Nephron (organoid): ENCODE data around the gene C8A.

Experiments used
- H3K27ac Mint-ChIP-seq, 3 experiments: 2 replicates each; pipeline ENCODE4 v1.8.0; 2020; ENCODE audit warnings: mixed read lengths in 3 of 3, mild to moderate bottlenecking in 2 of 3, moderate library complexity in 1 of 3
- H3K27me3 Mint-ChIP-seq: 2 replicates; pipeline ENCODE4 v1.8.0; 2021; ENCODE audit warnings: low read depth, mild to moderate bottlenecking, moderate library complexity, mixed read lengths
- H3K36me3 Mint-ChIP-seq: 2 replicates; pipeline ENCODE4 v1.8.0; 2020; ENCODE audit warnings: low read depth, mixed read lengths
- H3K4me1 Mint-ChIP-seq: 2 replicates; pipeline ENCODE4 v1.8.0; 2020; ENCODE audit warnings: mixed read lengths
- H3K4me3 Mint-ChIP-seq, 3 experiments: 2 replicates each; pipeline ENCODE4 v1.8.0; 2020; ENCODE audit warnings: mild to moderate bottlenecking in 3 of 3, mixed read lengths in 3 of 3, moderate library complexity in 2 of 3
- H3K9me3 Mint-ChIP-seq: 2 replicates; pipeline ENCODE4 v1.8.0; 2020; ENCODE audit warnings: mixed read lengths
- TF ChIP-seq, protein P1 (sequence below), 3 experiments: fragments of 200-600 bp; sonication (generic); IDR thresholded peaks; one replicate each; pipeline ENCODE4 v1.5.0; 2021; ENCODE audit warnings: antibody characterized with exemption in 3 of 3; ENCODE audit not compliant: unreplicated experiment in 3 of 3

Gene C8A

GRCh38 chr1:56934430-56935060 lies 79.9 kb downstream of the C8A start:
- TF ChIP-seq, protein P1, sequence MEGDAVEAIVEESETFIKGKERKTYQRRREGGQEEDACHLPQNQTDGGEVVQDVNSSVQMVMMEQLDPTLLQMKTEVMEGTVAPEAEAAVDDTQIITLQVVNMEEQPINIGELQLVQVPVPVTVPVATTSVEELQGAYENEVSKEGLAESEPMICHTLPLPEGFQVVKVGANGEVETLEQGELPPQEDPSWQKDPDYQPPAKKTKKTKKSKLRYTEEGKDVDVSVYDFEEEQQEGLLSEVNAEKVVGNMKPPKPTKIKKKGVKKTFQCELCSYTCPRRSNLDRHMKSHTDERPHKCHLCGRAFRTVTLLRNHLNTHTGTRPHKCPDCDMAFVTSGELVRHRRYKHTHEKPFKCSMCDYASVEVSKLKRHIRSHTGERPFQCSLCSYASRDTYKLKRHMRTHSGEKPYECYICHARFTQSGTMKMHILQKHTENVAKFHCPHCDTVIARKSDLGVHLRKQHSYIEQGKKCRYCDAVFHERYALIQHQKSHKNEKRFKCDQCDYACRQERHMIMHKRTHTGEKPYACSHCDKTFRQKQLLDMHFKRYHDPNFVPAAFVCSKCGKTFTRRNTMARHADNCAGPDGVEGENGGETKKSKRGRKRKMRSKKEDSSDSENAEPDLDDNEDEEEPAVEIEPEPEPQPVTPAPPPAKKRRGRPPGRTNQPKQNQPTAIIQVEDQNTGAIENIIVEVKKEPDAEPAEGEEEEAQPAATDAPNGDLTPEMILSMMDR (IDR thresholded peaks at IDR 0.05; ENCODE audit: unreplicated experiment in 3 of 3), result no peak
- Mint-ChIP-seq H3K27me3 (peaks cover 50% of the 10 kb centered on the region), H3K27ac (no peak overlapping the region), H3K36me3 (no peaks in the 10 kb centered on the region), H3K9me3 (peaks cover 3% of the 10 kb centered on the region), H3K4me3 (no peak overlapping the region), H3K4me1 (peaks cover 9% of the 10 kb centered on the region)

DNA sequence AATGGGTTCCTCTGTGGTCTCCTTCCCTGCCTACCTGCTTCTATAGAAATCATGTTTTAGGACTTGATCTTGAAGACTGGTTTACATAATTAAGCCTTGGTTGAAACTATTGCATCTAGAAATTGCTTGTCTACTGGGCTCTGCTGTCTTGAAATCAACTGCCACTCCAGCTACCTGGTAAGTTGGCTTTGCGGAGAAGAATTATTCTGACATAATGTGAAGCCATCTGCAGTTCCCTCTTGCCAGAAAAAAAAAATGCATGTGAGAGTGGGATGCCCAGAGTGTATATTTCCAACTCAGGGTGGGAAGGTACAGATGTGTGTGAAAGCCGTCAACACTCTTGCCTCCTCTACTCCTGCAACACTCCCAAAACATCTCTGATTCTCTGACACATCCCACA lies 84.0 kb downstream of the C8A start:
- Mint-ChIP-seq H3K36me3 (no peaks in the 10 kb centered on the region), H3K9me3 (no peaks in the 10 kb centered on the region), H3K4me1 (no peaks in the 10 kb centered on the region), H3K27ac (no peak overlapping the region), H3K4me3 (no peak overlapping the region), H3K27me3 (peaks cover 32% of the 10 kb centered on the region)
- TF ChIP-seq, protein P1 (IDR thresholded peaks at IDR 0.05; ENCODE audit: unreplicated experiment in 3 of 3), result no peak

DNA sequence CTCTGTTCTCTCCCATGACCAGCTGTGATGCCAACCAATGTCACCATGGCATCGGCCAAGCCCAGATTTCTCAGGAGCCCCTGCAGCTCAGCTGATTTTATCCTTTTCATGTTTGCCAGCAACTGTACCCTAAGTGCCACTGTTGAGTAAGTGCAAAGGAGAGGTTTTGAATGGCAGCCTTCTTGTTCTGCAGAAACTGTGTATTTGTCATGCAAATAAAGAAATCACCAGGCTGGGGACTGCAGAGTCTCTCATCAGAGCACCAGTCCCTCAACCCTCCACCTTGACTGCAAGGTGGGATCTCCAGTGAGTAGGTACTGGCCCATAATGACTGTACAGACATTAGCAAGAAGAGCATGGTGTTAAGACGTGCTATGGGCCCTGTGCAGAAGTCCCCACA lies 84.6 kb downstream of the C8A start:
- Mint-ChIP-seq H3K27me3 (peaks cover 27% of the 10 kb centered on the region), H3K4me3 (no peak overlapping the region), H3K27ac (no peak overlapping the region), H3K4me1 (peaks cover 1% of the 10 kb centered on the region), H3K36me3 (no peaks in the 10 kb centered on the region), H3K9me3 (no peaks in the 10 kb centered on the region)
- TF ChIP-seq, protein P1 (IDR thresholded peaks at IDR 0.05; ENCODE audit: unreplicated experiment in 3 of 3), result no peak

GRCh38 chr1:56940039-56940438 lies 85.4 kb downstream of the C8A start:
- no peak overlapping the region for H3K4me3 Mint-ChIP-seq
- no peak overlapping the region for H3K27ac Mint-ChIP-seq

GRCh38 chr1:56948403-56949023 lies 93.9 kb downstream of the C8A start:
- Mint-ChIP-seq H3K27me3 (peaks cover 14% of the 10 kb centered on the region), H3K9me3 (no peaks in the 10 kb centered on the region), H3K4me1 (peaks cover 5% of the 10 kb centered on the region), H3K4me3 (no peak overlapping the region), H3K36me3 (no peaks in the 10 kb centered on the region), H3K27ac (no peak overlapping the region)
- TF ChIP-seq, protein P1 (IDR thresholded peaks at IDR 0.05; ENCODE audit: unreplicated experiment in 3 of 3), result no peak

More at GRCh38 chr1:56940039-56940438, 85.4 kb downstream of the C8A start:
- TF ChIP-seq, protein P1 (IDR thresholded peaks at IDR 0.05; ENCODE audit: unreplicated experiment in 3 of 3), result no peak
- peaks cover 5% of the 10 kb centered on the region for H3K4me1 Mint-ChIP-seq
- no peaks in the 10 kb centered on the region for H3K36me3 Mint-ChIP-seq
- H3K27me3 Mint-ChIP-seq, result peaks cover 20% of the 10 kb centered on the region
- no peaks in the 10 kb centered on the region for H3K9me3 Mint-ChIP-seq

DNA sequence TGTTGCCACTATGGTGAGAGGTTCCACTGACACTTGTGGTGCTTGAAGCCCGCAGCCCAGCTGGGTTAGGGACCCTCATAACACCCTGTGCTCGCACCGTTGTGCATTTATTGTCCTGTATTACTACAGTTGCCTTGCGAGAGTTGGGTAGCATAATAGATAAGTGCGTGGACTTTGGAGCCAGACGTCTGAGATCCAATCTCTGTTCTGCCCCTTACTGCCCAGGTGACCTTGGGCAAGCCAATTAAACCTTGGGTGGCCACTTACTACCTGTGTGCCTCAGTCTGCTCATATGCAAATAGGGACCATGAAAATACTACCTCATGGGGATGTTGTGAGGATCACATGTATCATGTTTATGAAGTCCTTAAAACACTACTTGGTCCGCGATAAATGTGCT lies 97.9 kb downstream of the C8A start:
- Mint-ChIP-seq H3K27me3 (peaks cover 26% of the 10 kb centered on the region), H3K9me3 (no peaks in the 10 kb centered on the region), H3K4me3 (no peak overlapping the region), H3K4me1 (peaks cover under 1% of the 10 kb centered on the region), H3K27ac (no peak overlapping the region), H3K36me3 (no peaks in the 10 kb centered on the region)
- TF ChIP-seq, protein P1 (IDR thresholded peaks at IDR 0.05; ENCODE audit: unreplicated experiment in 3 of 3), result no peak
